HuH-7 (cell line): ENCODE results near the gene ALKBH8.
"Not testable (repeated sequence)": the region's sequence is repeated elsewhere in the genome, so short reads cannot be mapped to it uniquely, and the experiment has no call there.

Experiments used
- DNase-seq: peaks from one replicate; pipeline ENCODE4 v3.0.0; 2011; ENCODE audit warnings: low spot score

ALKBH8 gene

GRCh38 chr11:107504981-107505380 is 60.6 kb downstream of the ALKBH8 start:
- no peak for DNase-seq

- DNase-seq = no peak
Observed at GRCh38 chr11:107501713-107502112, 63.8 kb downstream of the ALKBH8 start.

GRCh38 chr11:107497371-107497770 is 68.2 kb downstream of the ALKBH8 start:
- DNase-seq = not testable (repeated sequence)

GRCh38 chr11:107496011-107496410 is 69.5 kb downstream of the ALKBH8 start:
- no peak for DNase-seq

GRCh38 chr11:107494055-107494454 is 71.5 kb downstream of the ALKBH8 start:
- DNase-seq = no peak

- DNase-seq = no peak
Observed at GRCh38 chr11:107493117-107493516, 72.4 kb downstream of the ALKBH8 start.

GRCh38 chr11:107490836-107491235 is 74.7 kb downstream of the ALKBH8 start:
- DNase-seq = no peak

- DNase-seq = no peak
Observed at GRCh38 chr11:107482234-107482633, 83.3 kb downstream of the ALKBH8 start.

GRCh38 chr11:107478922-107479321 is 86.6 kb downstream of the ALKBH8 start:
- no peak for DNase-seq

GRCh38 chr11:107477820-107478219 is 87.7 kb downstream of the ALKBH8 start:
- DNase-seq = no peak

- DNase-seq = no peak
Observed at GRCh38 chr11:107473792-107474191, 91.7 kb downstream of the ALKBH8 start.

GRCh38 chr11:107472966-107473365 is 92.6 kb downstream of the ALKBH8 start:
- DNase-seq = no peak

GRCh38 chr11:107468596-107468995 is 96.9 kb downstream of the ALKBH8 start:
- no peak for DNase-seq

GRCh38 chr11:107467696-107468095 is 97.8 kb downstream of the ALKBH8 start:
- DNase-seq = no peak

- DNase-seq = not testable (repeated sequence)
Observed at GRCh38 chr11:107466275-107466866, 99.2 kb downstream of the ALKBH8 start.

- DNase-seq = peak; percentile 62
Observed at GRCh38 chr11:107457558-107458271, 107.8 kb downstream of the ALKBH8 start, which contains the start of gene CWF19L2. Gene CWF19L2, minus strand, starts transcription at chr11:107457825. Its CDS starts 9 bp downstream, at chr11:107457816.

- DNase-seq = no peak
Observed at GRCh38 chr11:107457205-107457557, 108.4 kb downstream of the ALKBH8 start.

- no peak for DNase-seq
Observed at GRCh38 chr11:107453594-107454286, 111.8 kb downstream of the ALKBH8 start.
